Stimulated activated naive CD4-positive, alpha-beta T cell treated with Interleukin-2 at 50 U/mL for 16 hours (primary cell): ENCODE measurements around the gene ORM1.
"Not testable (repeated sequence)": the region's sequence is repeated elsewhere in the genome, so short reads cannot be mapped to it uniquely, and the experiment has no call there.

ENCODE experiments used
- DNase-seq: peaks from one replicate; lab custom pipeline; 2025; lab: John Stamatoyannopoulos, UW

ORM1 gene

GRCh38 chr9:114325684-114326254 is 2.9 kb downstream of the ORM1 start:
- not testable (repeated sequence) for DNase-seq

GRCh38 chr9:114327749-114328148 is 4.9 kb downstream of the ORM1 start:
- DNase-seq: no peak

- not testable (repeated sequence) for DNase-seq
Measured at GRCh38 chr9:114328357-114328820, 5.5 kb downstream of the ORM1 start.

GRCh38 chr9:114328937-114329624 is 6.2 kb downstream of the ORM1 start:
- not testable (repeated sequence) for DNase-seq

GRCh38 chr9:114329625-114330022 is 6.7 kb downstream of the ORM1 start, which contains the start of gene ORM2:
Gene ORM2 (plus strand): TSS chr9:114329869. CDS start chr9:114329905, 36 bp downstream.
- not testable (repeated sequence) for DNase-seq

- no peak for DNase-seq
Measured at GRCh38 chr9:114330636-114331035, 7.7 kb downstream of the ORM1 start.

- not testable (repeated sequence) for DNase-seq
Measured at GRCh38 chr9:114331229-114332195, 8.6 kb downstream of the ORM1 start.

- DNase-seq: not testable (repeated sequence)
Measured at GRCh38 chr9:114332474-114333040, 9.7 kb downstream of the ORM1 start.

GRCh38 chr9:114333718-114334117 is 10.8 kb downstream of the ORM1 start:
- DNase-seq: not testable (repeated sequence)

GRCh38 chr9:114334490-114334889 is 11.6 kb downstream of the ORM1 start:
- DNase-seq: no peak

GRCh38 chr9:114335745-114336144 is 12.8 kb downstream of the ORM1 start:
- DNase-seq: no peak

- DNase-seq: no peak
Measured at GRCh38 chr9:114336157-114336556, 13.3 kb downstream of the ORM1 start.

- DNase-seq: no peak
Measured at GRCh38 chr9:114336699-114337395, 13.9 kb downstream of the ORM1 start.

- DNase-seq: no peak
Measured at GRCh38 chr9:114338187-114338586, 15.3 kb downstream of the ORM1 start.

- DNase-seq: peak; percentile 42
Measured at GRCh38 chr9:114339130-114339908, 16.4 kb downstream of the ORM1 start.

- no peak for DNase-seq
Measured at GRCh38 chr9:114341152-114341830, 18.4 kb downstream of the ORM1 start.

GRCh38 chr9:114341991-114342390 is 19.1 kb downstream of the ORM1 start:
- no peak for DNase-seq

GRCh38 chr9:114342755-114343440 is 20.0 kb downstream of the ORM1 start:
- no peak for DNase-seq

- no peak for DNase-seq
Measured at GRCh38 chr9:114343471-114344187, 20.7 kb downstream of the ORM1 start.
